ENCODE results near the gene TNNI3K.

The TNNI3K gene

DNA sequence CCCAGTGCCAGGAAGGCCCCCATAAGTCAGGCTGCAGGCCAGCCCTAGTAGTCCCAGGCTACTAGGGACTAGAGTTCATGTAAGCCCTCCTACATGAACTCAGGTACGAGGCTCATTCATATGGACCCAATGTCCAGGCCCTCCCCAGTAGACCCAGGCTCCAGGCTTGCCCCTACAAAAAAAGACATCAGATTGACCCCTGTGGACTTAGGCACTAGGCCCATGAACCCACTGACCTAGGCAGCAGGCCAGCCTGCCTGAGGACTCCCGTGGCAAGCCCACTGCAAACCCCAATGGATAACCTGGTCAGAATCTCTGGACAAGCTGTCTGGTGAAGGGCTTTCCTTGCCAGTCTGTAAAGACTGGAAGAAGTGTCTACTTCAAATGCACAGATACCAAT, 51.2 kb downstream of the TNNI3K start:
- no peak for DNase-seq (ENCODE audit: low read depth in 2 of 2)

DNA sequence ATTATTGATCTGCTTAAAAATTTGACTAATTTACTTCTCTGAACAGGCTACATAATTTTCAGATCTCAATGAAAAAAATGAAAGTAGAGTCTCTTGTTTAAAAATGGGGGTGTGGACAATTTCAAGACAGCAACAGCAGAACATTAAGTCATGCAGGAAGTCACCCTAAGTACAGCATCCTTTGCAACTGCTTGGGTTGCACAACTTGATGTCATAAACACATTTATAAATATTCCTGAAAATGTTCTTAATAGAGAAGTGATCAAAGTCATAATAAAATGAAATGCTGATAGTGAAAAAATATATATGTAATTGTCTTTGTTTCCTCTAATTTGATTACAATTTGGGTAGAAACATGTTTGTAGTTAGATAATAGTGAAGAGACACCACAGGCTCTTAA, 79.3 kb downstream of the TNNI3K start:
- no peak for DNase-seq (ENCODE audit: low read depth in 2 of 2)

DNA sequence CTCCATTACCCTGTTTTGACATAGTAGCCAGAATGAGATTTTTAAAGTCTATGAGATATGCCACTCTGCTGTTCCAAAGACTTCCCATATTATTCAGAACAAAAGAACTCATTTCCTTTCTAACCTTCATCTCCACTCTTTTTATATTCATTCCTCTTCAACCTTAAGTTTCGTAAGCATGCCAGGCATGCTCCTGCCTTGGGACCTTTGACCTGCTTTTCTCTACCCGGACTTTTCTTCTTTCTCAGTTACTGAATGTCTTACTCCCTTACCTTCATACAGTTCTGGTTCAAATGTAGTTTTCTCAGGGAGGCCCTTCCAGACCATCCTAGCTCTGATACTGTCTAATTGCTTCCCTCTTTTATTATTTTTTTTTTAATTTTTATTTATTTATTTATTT, 81.1 kb downstream of the TNNI3K start:
- no peak for DNase-seq (ENCODE audit: low read depth in 2 of 2)

DNA sequence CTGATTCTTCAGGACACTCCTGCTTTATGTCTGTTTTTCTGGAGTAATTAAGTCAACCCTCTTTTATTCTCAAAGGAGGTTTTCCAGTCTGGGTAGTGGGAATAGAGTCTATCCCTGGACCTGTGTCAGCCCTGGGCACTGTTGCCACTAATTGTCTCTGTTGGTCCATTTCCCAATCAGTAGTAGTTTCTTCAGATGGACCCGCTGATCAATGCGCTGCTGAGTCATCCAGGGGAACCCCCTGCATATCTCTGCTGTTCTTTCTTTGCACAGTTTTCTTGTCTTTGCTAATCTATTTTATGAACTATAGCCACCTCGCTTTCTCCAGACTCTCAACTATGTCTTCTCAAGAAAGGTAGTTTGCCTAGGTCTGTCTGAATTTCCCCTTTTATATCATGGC, 82.5 kb downstream of the TNNI3K start:
- no peak for DNase-seq (ENCODE audit: low read depth in 2 of 2)

DNA sequence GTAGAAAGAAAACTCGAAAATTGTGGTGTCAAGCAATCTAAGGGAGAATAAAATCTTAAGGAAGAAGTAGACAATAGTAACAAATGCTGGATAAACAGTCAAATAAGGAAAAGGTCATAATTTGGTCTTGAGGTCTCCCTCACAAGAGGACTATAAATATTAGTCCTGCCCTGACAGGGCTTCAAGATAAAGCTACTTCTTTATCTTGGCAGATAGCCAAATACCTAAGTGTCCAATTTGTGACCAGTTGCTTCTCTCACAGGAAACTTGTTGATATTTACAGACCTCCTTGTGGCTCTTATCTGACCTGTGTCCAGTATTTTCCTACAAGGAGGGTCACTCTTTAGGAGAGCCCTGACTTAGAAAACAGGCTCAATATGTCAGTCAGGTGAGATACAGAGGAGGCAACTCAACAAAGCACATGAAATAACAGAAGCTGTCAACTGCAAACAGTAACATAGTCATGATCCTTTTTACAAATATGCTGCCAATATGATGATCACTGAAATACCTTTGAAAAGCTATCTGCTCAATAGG, 88.8 kb downstream of the TNNI3K start:
- no peak for DNase-seq (ENCODE audit: low read depth in 2 of 2)

DNA sequence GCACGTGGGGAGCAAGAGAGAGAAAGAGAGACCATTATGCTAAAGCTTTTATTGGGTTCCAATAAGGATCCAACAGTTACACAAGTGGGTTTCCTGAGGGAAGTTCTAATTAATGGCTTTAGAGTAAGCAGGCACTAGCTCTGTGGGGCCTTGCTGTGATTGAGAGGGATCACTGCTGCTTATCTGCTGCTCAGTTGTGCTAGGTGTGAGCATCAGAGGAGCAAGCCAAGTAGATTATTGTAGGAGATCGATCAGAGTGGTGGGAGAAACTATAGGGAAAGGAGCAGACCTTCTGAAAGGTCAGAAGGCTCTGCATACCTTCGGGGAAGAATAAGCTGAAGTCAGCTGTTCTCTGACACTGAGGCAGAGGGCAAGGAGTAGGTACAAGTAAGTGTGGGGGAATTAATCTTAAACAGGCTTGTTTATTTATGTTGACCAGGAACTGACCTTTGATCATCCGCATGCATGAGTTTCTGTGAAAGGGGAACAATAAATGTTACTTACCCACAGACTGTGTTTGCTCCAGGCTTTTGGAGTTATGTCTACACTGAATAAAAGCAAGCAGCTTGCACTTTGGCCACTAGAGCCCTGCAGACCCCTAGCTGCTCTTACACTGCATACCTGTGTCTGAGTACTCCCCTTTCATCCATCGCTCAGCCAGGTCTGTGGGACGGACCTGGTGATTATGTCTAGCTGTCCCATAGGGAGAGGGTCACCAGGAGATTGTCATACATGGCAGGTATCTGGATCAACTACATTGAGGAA, 89.7 kb downstream of the TNNI3K start:
- no peak for DNase-seq (ENCODE audit: low read depth in 2 of 2)

DNA sequence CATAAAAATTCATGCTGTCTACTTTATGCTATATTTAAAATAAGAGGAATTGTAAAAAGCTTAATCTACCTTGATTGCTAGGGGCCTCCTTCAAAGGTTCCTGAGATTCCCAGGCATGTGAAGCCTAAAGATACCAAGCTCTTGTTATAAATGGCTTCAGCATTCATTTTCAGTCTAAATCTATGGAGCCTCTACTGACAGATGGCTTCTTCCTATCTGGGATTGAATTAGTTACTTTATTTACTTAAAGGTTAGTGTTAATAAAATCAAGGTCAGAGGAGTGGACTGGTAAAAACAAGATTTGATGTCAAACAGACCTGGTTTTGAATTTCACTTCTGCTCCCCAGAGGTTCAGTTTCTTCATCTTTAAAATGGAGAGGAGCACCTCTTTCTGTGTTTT, 93.7 kb downstream of the TNNI3K start:
- no peak for DNase-seq (ENCODE audit: low read depth in 2 of 2)

DNA sequence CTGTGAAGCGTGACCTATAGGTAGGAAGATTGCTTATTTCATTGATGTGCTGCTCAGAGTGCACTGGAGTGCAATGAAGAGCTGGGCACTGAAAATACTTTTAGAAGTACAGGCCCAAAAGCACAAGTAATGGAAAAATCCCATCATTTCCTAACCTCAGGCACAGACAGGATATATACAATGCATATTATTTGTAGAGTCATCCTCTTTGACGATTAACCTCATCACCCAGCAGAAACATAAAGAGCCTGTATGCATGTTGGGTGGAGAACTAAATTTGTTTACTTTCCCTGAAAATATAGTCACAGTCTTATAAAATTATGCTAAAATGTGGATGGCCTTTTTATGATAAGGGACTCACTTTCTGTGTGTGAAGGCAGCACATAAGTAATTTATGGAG, 98.1 kb downstream of the TNNI3K start:
- DNase-seq (ENCODE audit: low read depth in 2 of 2), result no peak

DNA sequence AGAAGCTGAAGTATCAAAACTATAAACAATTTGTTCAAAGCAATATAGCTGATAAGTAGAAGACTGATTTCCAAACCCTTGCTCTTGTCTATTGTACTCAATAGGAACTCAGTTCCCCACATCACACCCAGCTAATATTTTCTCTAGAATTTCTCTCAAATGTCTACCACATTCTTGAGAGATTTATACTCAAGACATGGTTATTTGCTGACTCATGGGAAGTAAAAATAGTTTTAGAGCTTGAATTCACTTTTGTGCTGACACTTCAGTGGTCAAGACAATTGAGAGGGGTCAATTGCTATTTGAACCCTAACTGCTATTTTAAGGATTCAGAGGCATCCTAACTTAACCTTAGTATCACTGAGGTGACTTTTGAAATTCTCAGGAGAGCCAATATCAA, 99.0 kb downstream of the TNNI3K start:
- no peak for DNase-seq (ENCODE audit: low read depth in 2 of 2)

DNA sequence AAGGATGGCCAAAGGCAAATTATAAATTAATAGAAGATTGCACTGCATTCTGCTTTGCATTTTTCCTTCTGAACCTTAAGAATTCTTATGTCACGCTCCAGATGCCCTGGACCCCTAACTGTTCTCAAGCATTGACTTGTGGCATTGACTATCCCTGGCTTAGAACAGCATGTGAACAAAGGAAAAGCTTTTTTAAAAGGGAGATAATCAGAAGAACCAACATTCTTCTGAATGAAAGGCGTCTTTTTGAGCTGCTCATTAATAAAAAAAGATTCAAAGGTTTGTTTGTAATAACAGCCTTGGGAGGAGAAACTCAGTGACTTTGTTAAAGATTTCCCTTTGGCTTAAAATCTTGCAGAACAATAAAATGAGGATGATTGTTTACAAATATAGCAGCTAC, 105.5 kb downstream of the TNNI3K start:
- no peak for DNase-seq (ENCODE audit: low read depth in 2 of 2)

DNA sequence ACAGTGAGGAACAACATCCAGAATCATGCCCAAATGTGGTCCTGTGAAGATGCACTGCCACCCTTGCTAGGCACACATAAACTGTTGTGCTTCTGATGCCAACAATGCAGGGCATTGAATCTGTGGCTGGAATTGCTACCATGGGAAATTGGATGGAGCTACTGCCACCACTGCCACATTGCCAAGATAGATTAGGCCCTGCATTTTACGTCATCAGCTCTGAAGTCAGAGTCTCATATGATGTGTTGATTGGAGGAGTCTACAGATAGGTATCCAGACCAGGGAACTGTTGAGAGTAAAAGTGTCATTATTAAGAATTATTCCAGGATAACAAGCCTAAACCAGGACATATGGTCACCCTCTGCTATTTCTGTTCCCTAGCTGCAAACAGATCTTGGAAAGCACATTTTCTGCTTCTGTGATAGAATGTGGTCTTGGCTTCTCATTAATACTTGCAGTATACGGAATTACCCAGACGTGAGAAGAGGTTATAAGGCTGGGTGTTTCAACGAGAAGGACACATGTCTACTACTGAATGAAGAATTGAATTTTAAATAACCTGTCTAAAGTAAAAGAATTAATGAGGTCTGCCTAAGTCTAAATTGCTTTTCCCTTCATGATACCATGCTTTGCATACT, 106.6 kb downstream of the TNNI3K start:
- DNase-seq (ENCODE audit: low read depth in 2 of 2), result no peak

DNA sequence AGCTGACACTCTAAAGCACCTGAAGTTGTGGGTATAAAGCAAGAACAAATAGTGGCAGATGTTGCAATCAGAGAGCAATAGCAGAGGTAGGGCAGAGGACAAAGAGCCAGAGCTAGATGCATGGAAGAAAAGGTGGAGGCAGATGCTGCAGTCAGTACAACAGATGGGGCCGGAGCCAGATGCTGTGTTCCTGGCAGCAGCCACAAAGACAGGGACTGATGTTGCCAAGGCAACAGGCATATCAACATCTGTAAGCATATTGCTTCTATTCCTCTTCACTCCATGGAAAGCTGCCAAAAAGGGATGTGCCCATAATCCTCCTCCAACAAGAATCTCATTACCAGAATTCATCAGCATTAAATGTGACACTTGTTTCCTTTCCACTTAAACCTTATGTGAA, 108.0 kb downstream of the TNNI3K start:
- no peak for DNase-seq (ENCODE audit: low read depth in 2 of 2)

DNA sequence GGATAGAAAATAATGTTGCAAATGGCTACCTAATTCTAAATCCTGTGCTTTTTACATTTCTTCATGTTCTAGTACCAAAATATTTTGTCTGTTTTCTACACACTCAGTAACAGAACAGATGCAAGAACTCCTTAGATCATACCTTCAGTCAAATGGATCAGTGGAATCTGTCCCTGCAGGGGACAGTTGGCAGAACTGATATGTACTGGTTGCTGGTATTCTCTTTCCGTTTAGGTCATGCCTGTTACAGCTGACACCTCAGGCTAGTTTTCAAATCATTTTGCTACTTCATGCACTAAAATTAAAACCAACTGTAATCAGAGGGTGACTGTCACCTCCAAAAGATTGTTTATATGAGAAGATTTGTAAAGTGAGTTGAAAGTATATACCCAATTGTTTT, 109.2 kb downstream of the TNNI3K start:
- no peak for DNase-seq (ENCODE audit: low read depth in 2 of 2)

DNA sequence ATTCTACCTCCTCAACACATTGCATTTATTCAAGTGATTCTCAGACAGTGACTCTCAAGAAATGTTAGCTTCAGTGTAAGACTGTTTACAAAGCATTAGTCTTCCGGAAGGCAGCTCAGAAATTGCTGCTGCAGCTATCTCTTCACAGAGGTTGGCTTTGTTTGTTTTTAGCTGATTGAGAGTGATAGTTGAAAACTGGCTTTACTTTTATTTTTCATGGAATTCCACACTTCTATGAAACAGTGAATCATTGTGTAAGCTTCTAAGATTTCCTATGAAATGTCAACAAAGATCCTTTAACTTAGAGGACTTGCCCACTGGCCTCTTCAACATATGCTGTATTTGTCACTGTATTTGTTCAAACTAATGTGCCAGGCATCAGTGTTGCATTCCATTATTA, 121.3 kb downstream of the TNNI3K start:
- no peak for DNase-seq (ENCODE audit: low read depth in 2 of 2)

DNA sequence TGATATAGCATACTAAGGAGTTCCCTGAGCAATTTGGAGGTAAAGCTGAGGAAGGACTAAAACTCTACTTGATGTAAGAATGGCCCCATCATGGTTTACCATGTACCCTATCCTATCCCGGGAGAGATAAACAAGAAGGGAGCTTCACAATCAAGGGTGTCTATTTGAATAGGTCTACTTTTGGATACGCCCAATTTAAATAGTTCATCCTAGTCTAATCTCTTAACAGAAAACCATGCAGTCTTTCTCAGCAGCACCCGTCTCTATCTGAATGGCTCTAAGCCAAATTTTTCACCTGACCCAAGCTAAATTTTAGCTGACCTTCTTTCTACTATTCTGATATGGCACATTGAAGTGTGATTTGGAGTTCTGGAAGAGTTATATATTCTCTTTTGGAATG, 122.0 kb downstream of the TNNI3K start:
- no peak for DNase-seq (ENCODE audit: low read depth in 2 of 2)

DNA sequence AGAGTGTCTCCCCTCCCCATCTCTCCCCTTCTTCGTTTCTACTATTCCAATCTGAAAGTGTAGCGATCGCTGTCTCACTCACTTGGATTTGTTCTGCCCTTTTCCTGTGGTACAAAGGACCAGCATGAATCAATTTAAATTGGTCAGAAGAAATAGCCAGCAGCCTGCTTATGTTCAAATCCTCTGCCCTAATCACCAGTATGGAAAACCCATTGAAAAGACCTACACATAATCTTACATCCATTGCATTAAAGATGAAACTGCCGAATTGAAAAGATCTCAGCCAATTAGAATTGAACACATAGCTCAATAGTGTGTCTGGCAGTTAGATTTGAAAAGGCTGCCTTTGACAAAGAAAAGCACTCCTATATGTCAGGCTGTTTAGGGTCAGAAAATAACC, 122.6 kb downstream of the TNNI3K start:
- DNase-seq (ENCODE audit: low read depth in 2 of 2), result no peak

DNA sequence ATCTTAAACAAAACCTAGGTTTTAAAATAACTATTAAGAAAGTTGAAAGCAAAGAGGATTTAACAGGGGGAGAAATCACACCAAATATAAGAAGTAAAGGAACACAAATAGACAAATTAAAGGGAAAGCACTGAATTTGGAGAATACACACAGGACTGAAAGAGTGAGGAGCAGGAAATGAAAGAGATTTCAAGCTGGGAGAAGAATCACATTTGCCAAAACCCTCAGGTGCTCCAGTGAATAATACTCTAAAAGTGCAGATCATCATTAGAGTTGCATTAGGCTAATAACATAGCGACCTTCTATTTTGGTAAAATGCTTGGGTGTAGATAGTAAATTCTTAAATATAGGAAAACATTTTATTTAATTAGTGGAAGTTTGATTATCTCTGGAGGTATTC, 127.5 kb downstream of the TNNI3K start:
- no peak for DNase-seq (ENCODE audit: low read depth in 2 of 2)

DNA sequence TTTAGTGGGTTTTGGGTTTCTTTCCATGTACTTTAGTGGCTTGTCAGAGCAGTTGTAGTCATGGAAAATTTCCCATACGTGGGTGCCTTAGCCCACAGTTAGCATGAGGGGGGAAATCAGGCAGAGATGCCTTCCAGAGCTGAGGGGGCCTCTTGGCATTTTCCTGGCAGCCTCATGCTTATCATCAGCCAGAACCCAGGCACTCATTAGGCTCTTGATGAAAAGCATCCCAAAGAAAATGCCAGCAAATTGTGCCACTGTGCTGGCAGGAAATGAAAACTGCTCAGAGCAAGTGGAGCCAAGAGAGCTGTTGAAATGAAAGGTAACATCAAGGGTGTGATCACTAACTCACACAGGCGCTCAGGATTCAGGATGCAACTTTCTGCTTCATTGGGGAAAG, 128.0 kb downstream of the TNNI3K start:
- DNase-seq (ENCODE audit: low read depth in 2 of 2), result no peak

DNA sequence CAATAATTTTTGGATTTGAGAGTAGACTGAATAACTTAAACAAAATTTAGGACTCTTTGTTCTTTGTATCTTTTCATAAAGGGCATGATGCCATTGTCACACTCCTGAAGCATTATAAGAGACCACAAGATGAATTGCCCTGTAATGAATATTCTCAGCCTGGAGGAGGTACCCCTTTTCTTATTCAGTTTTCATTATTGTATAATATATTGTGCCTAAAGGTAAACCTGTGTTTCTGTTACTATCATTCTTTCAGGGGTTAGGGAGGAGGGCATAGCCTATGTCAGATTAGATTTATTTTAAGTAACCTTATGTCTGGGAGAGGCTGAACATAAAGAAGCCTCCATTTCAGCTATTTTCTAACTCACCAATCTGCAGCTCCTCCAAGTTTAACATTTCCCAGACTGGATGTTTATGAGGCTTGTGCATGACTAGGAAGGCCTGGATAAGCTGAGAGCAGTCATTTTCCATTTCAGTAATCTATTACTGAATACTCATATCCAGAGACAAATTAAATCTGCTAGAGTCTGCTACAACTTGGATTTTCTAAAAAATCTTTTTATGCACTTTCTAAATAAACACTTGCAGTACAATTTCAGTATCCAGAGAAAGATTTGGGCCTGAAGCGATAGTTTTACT, 132.1 kb downstream of the TNNI3K start:
- DNase-seq (ENCODE audit: low read depth in 2 of 2), result no peak

DNA sequence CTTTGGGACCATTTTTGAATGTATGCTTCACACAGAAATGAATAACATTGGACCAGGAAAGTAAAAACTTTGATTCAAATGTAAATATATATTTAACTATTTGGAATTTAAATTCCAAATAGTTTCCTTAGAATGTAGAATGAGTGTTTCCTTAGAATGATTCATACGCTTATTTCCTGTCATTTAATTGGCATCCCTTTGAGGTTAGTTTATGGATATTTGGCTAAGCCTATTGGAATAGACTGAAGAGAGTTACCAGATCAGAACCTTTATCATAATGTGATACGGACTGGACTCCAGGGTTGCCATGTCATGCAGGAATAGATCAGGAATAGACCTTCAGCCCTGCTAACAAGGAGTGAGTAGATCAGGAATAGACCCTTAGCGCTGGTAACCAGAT, 133.1 kb downstream of the TNNI3K start:
- no peak for DNase-seq (ENCODE audit: low read depth in 2 of 2)

DNA sequence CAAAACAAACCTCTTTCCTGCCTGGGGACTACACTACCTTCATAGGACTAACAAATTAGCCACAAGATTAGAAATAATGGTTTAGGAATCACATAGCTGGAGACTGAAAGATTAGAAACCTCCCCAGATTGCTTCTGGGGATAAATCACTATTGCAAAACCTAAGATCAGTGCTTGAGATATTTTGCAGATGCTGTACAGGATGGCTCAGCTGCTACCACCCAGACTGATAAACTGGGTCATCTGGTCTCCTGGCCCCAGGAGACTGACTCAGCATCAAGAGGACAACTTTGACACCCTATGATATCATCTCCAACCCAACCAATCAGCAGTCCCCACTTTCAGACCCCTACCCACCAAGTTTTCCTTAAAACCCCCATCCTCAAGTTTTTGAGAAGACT, 140.2 kb downstream of the TNNI3K start:
- no peak for DNase-seq (ENCODE audit: low read depth in 2 of 2)

DNA sequence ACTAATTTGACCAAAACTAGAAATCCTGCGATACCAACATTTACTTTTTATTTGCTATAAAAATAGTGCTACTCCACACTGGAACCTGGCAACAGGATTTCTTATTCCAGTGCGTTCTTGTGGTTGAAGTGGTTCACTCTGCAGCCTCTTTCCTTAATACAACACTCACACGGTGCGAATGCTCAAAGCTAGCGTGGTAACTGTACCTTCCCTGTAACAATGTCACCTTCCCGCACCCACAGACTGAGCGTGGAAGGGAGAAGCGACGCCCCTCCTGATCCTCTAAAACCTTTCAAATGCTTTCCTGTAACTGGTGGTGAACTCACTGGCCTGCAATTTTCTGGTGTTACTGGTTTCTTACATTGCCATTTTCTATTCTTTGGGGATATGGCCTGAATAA, 145.1 kb downstream of the TNNI3K start:
- DNase-seq (ENCODE audit: low read depth in 2 of 2), result no peak

DNA sequence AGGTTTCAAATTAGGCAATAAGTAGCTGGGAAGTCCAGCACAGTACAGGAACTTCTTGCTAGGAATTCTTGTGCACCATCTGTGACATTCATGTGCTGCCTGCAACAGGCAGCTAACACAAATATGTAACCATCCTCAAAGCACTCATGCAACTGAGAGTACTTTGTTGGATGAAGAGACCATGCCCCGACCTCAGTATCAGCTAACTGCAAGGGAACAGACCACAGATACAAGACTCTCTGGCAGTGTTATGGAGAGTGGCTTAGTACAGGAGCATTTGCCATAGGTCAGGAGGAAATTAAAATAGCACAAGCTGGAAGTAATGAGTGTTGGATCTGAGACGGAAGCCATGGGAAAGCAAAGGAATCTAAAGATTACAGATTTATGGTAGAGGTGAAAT, 153.7 kb downstream of the TNNI3K start:
- no peak for DNase-seq (ENCODE audit: low read depth in 2 of 2)
